Vagina (tissue), 2 donors: ENCODE results near the gene PTPRG.

Experiments
- CTCF ChIP-seq, 3 experiments: fragments of 450-650 bp in 2 of 3; fragments of 200-600 bp in 1 of 3; sonication (generic) in 1 of 3; IDR thresholded peaks; one replicate each; pipeline ENCODE4 v1.5.1; 2017 to 2019; ENCODE audit warnings: antibody characterized with exemption in 3 of 3, mild to moderate bottlenecking in 2 of 3, moderate library complexity in 2 of 3
- POLR2A ChIP-seq, 2 donors: fragments of 450-650 bp; IDR thresholded peaks; one replicate each; pipeline ENCODE4 v1.6.1; 2017; ENCODE audit warnings: antibody characterized with exemption in 2 of 2, mild to moderate bottlenecking in 2 of 2, moderate library complexity in 2 of 2
- POLR2AphosphoS5 ChIP-seq, 2 donors: sonication (generic); formaldehyde crosslinking; IDR thresholded peaks; one replicate each; pipeline ENCODE4 v1.9.0; 2017; ENCODE audit warnings: antibody characterized with exemption in 2 of 2, mild to moderate bottlenecking in 2 of 2, low read depth in 1 of 2; ENCODE audit not compliant: insufficient read depth in 1 of 2

GRCh38 chr3:61832375-61833229 lies 271.2 kb downstream of the PTPRG start:
- TF ChIP-seq CTCF (IDR thresholded peaks at IDR 0.05) (no peak), POLR2A (IDR thresholded peaks at IDR 0.05) (no peak), POLR2AphosphoS5 (IDR thresholded peaks at IDR 0.05; ENCODE audit: insufficient read depth in 1 of 2, low read depth in 1 of 2) (no peak)
